ENCODE measurements around the gene CIT.

The CIT gene

DNA sequence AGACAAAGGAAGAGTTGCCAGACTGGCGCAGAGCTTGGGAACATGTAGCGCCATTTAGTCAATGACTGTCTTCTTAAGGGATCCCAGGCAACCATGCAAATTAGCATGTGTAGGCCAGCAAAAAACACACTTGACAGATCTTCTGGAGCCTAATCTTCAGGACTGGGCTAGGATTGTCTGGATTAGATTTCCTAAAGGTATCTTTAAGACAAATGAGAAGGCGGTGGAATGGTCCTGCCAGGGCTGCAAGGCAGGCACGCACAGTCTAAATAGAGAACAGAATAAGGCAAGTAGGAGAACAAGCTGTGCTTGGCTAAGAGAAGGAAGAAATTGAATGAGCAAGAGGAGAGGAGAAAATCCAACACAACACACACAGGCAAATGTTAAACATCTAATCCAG lies 80.0 kb downstream of the CIT start:
- DNase-seq = no peak

- no peak for DNase-seq
Observed at GRCh38 chr12:119796292-119796691, 80.8 kb downstream of the CIT start.

- no peak for DNase-seq
Observed at GRCh38 chr12:119791453-119791852, 85.7 kb downstream of the CIT start.

- DNase-seq = no peak
Observed at GRCh38 chr12:119788786-119789185, 88.3 kb downstream of the CIT start.

GRCh38 chr12:119786539-119786938 lies 90.6 kb downstream of the CIT start:
- no peak for DNase-seq

DNA sequence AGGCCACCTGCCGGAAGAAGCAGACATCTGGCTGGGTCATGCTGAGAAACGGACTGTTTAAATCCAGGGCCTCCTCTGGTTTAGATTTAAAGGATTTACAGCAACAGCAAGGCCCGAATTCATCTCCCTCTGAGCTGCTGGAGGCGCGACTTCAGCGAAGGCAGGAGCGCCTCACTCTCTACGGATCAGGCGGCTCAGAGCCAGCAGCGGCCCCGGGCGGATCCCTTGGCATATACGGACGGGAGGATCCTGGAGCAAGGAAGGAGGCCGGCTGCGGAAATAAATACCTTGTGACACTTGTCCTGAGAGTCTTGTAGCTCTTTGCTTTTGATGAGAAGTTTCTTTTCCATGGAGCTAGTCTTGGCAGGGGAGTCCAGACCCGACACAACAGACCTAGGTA lies 92.4 kb downstream of the CIT start:
- no peak for DNase-seq

DNA sequence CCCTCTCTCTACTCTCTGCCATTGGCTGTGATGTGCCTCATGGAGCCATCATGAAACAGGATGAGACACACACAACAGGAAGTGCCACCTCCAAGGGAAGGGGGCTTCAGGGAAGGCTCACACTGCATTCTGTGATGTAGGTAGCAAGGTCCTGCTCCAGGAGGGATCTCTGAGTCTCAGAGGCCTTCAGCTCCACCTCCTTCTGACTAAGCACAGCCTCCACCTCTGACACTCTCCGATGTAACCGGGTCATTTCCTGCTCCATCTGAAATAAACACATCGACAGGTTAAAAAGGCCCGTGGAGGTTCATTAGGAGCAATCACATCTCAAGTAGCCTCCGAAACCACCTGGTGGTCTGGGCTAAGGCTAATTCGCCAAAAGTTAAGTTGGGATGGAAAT lies 93.3 kb downstream of the CIT start:
- DNase-seq = no peak

GRCh38 chr12:119781804-119782203 lies 95.3 kb downstream of the CIT start:
- DNase-seq = no peak

GRCh38 chr12:119780786-119781434 lies 96.2 kb downstream of the CIT start:
- DNase-seq = no peak

DNA sequence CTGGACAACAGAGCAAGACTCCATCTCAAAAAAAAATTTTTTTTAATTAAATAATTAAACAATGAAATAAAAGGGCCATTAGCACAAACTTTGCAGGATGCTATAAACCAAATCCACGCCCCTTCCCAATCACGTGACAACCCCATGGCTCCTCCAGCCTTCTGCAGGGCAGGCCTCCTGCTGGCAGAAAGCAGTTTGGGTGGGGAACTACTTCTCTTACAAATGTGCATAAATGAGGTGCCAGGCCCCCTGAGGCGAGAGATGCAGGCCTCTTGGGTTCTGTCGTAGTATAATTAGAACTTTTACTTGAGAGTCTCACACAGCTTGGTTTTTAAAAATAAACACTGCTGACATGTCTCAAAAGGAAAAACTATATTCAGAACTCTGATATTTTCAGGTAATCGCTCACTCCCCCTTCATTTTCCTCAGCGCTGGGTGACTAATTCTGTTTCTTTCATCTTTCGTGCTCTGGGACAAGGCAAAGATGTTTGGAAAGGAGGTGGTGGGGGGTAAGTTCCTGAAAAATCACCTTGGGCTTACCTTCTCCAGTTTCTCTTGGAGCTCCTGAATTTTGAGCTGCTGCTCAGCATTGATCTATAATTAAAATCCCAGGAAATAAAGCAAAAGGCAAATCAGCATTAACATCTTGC lies 101.7 kb downstream of the CIT start:
- no peak for DNase-seq

GRCh38 chr12:119772431-119772830 lies 104.7 kb downstream of the CIT start:
- DNase-seq = no peak

- no peak for DNase-seq
Observed at GRCh38 chr12:119770146-119770545, 107.0 kb downstream of the CIT start.

- DNase-seq = no peak
Observed at GRCh38 chr12:119762619-119763018, 114.5 kb downstream of the CIT start.

GRCh38 chr12:119758722-119759121 lies 118.4 kb downstream of the CIT start:
- no peak for DNase-seq

DNA sequence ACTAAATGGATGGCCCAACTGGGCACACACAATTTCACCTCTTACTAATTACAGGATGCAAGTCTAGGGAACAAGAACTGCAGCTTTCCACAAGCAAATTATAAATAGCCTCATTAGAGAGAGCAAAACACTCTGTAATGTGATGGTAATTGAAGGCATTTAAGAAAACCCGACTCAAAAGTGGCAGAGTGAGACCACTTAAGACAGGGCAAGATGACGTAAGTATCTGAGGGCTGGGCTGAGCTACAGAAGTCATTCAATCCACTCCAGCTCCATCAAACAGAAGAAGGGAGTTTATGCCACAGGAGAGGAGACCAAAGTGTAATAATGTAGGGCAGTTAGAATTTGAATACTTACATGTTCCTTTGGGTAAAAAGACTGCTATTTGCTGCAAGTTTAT lies 118.9 kb downstream of the CIT start:
- no peak for DNase-seq

GRCh38 chr12:119751961-119752360 lies 125.2 kb downstream of the CIT start:
- no peak for DNase-seq

DNA sequence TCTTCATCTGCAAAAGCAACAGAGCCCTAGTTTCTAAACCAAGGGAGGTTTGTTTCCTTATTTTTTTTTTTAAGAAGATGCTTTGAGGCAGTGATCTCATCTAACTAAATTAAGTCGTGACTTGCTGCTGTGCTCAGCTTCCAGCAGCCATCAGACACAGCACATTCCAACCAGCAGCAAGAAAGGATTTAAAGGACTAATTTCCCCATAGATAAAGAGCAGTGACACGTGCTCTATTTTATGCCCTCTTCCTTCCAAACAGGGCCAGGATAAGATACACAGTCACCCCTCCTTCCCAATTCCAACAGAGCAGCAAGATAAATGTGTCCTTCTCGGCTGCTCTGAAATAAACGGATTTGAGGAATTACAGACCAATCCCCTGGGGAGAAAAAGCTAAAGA lies 127.5 kb downstream of the CIT start:
- DNase-seq = no peak

- no peak for DNase-seq
Observed at GRCh38 chr12:119748497-119748896, 128.6 kb downstream of the CIT start.

DNA sequence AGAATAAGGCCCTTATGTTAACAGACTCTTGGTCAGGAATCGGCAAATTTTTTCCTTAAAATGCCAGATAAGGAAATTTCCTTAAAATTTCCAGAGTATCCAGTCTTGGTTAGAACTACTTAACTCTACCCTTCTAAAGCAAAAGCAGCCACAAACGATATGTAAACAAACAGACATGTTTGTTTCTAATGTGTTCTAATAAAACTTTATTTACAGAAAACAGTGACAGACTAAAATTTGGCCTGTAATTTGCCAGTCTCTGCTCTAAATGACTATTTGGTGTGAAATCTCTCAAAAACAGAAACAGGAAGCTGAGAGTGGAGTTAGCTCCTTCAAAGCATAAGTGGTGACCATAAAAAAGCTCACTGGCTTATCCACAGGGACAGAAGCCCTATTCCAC lies 131.0 kb downstream of the CIT start:
- DNase-seq = no peak

DNA sequence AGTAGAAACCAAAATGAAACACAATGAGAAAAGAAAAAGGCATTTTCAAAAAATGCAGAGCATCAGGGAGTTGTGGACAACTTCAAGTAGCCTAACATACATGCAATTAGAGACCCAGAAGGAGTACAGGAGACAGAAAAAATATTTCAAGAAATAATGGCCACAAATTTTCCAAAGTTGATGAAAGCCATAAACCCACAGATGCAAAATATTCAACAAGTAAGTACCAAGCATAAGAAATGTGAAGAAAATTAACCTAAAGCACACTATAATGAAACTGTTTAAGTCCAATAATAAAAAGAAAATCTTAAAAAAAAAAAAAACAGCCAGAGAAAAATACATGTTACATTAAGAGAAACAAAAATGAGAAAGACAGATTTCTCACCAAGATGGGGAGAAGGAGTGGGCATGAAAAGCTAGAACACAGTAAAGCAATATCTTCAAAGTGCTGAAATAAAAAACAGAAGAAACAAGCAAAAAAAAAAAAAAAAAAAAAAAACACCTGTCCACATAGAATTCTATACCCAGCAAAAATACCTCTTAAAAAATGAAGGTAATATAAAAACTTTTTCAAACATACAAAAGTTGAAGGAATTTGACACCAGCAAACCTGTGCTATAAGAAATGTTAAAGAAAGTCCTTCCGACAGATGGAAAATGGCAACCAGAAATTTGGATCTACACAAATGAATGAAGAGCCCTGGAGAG lies 132.1 kb downstream of the CIT start:
- no peak for DNase-seq

DNA sequence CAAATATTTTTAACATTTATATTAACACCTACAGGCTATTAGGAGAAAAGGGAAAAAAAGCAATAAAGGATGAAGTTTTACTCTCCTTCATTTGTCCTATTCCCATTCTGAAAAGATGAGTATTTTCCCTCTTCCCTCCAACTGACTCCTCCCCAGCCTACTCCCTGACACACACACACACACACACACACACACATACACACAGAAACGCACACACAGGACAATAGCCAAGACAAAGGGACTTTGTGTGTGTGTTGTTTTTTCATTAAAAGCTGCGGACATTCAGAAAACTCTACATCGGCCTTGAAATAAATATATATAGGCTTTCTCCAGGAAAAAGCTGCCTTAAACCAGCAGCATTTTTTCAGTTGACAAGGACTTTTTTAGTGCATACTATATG lies 134.4 kb downstream of the CIT start:
- no peak for DNase-seq

GRCh38 chr12:119740830-119741229 lies 136.3 kb downstream of the CIT start:
- DNase-seq = no peak

GRCh38 chr12:119735079-119735478 lies 142.0 kb downstream of the CIT start:
- DNase-seq = no peak

DNA sequence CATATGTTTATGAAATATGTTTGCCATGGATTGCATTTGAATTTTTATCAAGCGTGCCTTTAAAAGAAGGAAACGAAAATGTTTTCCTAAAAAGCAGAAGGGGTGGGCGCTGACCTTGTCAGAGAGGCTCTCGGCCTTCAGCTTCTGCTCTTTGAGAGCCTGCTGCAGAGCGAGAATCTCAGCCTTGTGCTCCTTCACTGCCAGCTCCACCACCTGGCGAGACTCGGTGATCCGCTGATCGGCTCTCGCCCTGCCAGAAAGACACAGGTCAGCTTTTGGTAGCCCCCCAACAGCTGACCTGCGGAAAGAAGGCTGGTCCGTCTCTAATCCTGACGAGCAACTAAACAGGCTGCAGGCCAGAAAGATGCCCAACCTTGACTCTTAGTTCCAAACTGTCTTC lies 146.7 kb downstream of the CIT start:
- DNase-seq = no peak

Measured in effector CD4-positive, alpha-beta T cell (primary cell).